SH-SY5Y (cell line): ENCODE data around the gene FMO5.

Experiments used
- GATA2 ChIP-seq: IDR thresholded peaks from 2 replicates; pipeline ENCODE4 v1.6.1; 2011; ENCODE audit warnings: mild to moderate bottlenecking, low read depth, low read length
- GATA3 ChIP-seq: IDR thresholded peaks from 2 replicates; pipeline ENCODE4 v1.6.1; 2011; ENCODE audit warnings: low read depth, mild to moderate bottlenecking, low read length, moderate library complexity

The FMO5 gene

GRCh38 chr1:147215540-147215916 is 9.6 kb downstream of the FMO5 start:
- no peak for TF ChIP-seq GATA3

- TF ChIP-seq GATA2 (no peak), GATA3 (no peak)
Measured at GRCh38 chr1:147214842-147215539, 10.1 kb downstream of the FMO5 start.

DNA sequence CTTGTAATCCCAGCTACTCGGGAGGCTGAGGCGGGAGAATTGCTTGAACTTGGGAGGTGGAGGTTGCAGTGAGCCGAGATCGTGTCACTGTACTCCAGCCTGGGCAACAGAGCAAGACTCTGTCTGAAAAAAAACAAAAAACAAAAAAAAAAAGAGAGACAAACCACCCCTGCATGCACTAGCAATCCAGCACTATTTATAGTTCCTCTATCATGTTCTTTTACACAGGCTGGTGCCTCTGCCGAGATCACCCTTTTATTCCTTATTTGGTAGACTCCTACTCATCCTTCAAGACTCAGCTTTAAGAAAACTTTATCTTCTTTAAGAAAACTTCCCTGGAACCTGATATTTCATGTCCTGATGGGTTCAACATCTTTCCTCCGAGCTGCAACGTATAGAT is 10.8 kb downstream of the FMO5 start:
- TF ChIP-seq GATA2 (no peak), GATA3 (no peak)

DNA sequence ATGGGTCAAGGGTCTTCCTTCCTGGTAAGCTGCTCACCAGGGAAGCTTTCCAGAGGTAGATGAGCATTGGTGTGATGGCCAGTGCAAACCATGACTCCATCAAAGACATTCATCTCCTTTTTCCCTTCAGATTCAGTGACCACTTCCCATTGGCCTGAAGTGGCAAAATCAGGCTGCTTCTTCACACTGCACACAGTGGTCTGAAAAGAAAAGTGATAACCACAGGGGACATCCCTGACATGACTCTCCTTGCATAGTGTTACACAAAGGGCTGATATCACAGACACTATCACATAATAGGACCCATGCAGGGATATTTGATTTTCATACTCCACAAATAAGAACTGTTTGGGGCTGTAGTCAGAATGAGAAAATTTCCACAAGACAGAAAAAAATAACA is 11.9 kb downstream of the FMO5 start:
- TF ChIP-seq GATA3 (no peak), GATA2 (no peak)

GRCh38 chr1:147211577-147211976 is 13.6 kb downstream of the FMO5 start:
- TF ChIP-seq GATA3 (no peak), GATA2 (no peak)

GRCh38 chr1:147210987-147211386 is 14.2 kb downstream of the FMO5 start:
- TF ChIP-seq GATA2 (no peak), GATA3 (no peak)

DNA sequence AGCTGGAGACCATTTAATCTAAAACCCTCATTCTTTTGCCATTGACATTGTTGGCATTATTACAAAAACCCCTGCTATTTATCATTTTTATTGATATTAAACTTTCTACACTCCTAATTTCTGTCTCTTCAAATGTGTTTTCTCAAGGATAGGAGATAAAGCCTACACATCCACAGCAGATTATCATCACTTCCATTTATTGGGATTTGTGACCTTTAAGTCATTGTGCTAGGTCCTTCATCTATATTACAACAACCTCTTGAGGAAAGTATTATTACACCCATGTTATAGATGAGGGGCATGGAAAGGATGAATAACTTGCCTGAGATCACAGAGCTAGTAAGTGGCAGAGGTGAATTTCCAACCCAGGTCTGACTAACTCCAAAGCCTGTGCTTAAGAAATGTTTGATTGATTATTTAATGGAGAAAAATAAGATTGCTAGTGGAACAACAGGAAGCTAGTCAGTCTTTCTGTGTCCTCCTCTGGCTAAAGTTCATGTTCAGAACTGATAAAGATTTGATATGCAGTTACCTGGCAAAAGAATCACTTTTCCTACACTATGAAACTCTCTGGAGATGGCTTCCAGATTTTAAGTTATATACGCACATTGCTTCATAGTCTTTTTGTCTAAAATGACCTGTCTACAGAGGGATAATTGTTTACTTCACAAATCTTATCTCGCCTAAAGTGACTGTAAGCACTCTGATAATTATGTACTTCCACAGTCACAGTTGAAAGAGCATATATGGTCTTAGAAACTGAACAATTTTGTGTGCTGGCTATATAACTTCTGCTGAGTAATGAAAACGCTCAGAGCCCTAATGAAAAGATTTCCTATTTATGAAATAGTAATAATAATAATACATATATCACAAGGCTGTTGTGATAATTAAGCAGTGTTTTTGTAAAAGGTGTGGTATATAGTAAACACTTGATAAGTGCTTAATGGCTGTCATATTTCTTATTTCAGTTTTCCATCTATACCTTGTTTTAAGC is 15.0 kb downstream of the FMO5 start:
- TF ChIP-seq GATA2 (no peak), GATA3 (no peak)

- TF ChIP-seq GATA2 (no peak), GATA3 (no peak)
Measured at GRCh38 chr1:147208619-147209018, 16.5 kb downstream of the FMO5 start.

- no peak for TF ChIP-seq GATA2
- TF ChIP-seq GATA3 = no peak
Measured at GRCh38 chr1:147207192-147207591, 17.9 kb downstream of the FMO5 start.

DNA sequence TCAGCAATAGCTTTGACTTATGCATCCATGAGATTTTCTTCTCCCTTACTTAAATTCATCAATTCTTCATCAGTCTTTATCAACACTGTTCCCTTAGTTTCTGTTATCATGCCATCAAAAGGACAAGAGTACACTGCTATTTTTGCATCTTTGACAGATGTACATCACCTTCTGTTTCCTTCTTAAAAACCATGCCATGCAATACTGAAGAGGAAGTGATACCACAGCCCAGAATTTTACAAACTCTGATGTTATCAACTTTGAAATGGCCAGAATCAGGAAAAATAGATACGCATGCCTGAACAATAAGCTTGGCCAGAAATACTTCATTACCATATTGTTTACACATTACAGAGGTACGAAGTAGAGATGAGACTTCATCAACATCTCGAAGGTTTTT is 21.1 kb downstream of the FMO5 start:
- no peak for TF ChIP-seq GATA3
- no peak for TF ChIP-seq GATA2

DNA sequence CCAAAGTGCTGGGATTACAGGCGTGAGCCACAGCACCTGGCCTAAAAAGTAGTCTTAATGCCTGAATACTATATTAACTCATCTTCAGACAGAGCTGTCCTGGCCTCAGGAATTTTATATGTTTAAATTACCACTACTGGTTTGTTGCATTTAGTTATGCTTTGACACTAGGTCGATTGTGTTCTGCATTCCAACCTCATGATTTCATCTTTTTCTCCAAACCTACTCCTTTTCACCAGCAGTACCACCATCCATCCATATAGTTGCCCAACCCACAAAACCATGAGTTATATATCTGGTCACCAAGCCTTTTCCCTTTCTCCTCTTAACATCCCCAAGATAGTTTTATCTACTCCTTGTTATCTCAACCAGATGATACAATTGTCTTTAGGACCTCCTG is 22.6 kb downstream of the FMO5 start:
- TF ChIP-seq GATA3 (no peak), GATA2 (no peak)

- no peak for TF ChIP-seq GATA3
- no peak for TF ChIP-seq GATA2
Measured at GRCh38 chr1:147201786-147202185, 23.4 kb downstream of the FMO5 start.

DNA sequence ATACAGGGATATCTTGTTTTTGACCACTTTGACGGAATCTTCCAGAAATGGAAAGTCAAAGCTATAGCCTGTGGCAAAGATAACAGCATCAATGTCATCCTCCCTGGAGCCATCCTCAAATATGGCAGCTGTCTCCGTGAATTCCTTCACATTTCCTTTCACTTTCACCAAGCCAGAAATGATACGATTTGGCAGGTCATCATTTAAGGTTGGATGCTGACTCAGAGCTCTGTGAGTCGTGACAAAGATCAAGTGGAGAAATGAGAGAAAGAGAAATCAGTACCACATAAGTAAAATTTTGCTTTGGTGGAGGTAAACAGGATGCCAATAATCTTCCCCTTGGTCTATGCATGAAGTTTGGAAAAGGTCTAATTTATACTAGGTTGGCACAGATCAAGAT is 23.9 kb downstream of the FMO5 start:
- no peak for TF ChIP-seq GATA2
- no peak for TF ChIP-seq GATA3

GRCh38 chr1:147189514-147189913 is 35.6 kb downstream of the FMO5 start:
- no peak for TF ChIP-seq GATA2
- no peak for TF ChIP-seq GATA3

GRCh38 chr1:147185432-147185831 is 39.7 kb downstream of the FMO5 start:
- TF ChIP-seq GATA2 (no peak), GATA3 (no peak)

DNA sequence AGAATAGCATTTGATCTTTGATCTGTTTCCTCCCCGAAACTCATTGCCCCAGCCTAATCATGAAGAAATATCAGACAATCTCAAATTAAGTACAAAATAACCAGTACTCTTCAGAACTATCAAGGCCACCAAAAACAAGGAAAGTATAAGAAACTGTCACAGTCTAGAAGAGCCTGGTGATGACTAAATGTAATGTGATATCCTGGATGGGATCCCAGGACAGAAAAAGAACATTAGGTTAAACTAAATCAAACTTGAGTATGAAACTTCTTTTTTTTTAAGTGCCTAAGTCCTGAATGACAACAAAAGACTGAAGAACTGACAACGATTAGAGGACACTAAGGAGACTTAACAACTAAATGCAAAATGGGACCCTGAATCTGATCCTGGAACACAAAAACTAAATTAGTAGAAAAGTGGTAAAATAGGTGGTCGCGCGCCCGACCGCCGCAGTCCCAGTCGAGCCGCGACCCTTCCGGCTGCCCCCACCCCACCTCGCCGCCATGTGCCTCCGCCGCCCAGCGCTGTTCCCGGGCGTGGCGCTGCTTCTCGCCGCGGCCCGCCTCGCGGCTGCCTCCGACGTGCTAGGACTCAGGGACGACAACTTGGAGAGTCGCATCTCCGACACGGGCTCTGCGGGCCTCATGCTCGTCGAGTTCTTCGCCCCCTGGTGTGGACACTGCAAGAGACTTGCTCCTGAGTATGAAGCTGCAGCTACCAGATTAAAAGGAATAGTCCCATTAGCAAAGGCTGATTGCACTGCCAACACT is 47.3 kb downstream of the FMO5 start:
- TF ChIP-seq GATA2 (no peak), GATA3 (no peak)
